ENCODE data around the gene OR2T27.
"Not testable (repeated sequence)": the region's sequence is repeated elsewhere in the genome, so short reads cannot be mapped to it uniquely, and the experiment has no call there.

DNA sequence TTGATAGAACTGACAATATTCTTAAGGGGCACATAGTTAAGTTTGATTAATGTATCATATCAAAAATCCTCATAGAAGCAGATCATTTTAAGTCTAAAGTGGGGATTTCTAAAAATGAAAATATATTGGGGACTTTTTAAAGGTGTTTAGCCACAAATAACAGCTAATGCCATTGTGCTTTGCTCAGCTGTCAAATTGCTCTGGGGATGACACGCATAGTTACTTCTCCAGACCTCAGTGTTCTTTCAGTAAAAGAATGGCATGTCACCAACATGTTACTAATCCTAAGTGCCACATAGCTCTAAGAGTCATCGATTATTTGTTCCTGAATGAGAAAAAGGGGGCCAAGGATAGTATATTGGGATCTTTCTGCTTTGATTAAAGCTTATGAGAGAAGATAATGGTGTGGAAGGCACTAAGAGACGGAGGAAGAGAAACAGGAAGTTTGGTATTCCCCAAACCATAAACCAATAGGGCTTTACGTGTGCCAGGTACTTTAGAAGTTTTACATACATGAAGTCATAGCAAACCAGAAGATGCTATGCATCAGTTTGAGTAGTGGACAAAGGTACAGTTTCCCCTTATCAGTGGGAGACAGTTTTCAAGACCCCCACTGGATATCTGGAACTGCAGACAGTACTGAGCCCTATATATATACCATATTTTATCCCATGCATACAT, 12.2 kb downstream of the OR2T27 start:
- not testable (repeated sequence) for TF ChIP-seq CTBP1 (IDR thresholded peaks at IDR 0.05; ENCODE audit: borderline replicate concordance); ZNF384 (IDR thresholded peaks at IDR 0.05); FOXA1 (IDR thresholded peaks at IDR 0.05); FOXK2 (IDR thresholded peaks at IDR 0.05)
